Motor neuron (in vitro differentiated cells): ENCODE data around the gene RREB1. TPM values are rescaled to one million over a fixed set of nuclear protein-coding genes. Genes with fewer than 3 reads are reported as not detected.

Experiments
- ATAC-seq, 8 experiments: fragments of 200-7000 bp; cut with Tn5 transposase; replicated peaks in 6 of 8; 2 replicates each; pipeline ENCODE4 v1.8.0; 2021; ENCODE audit warnings: mild to moderate bottlenecking in 8 of 8, moderate library complexity in 8 of 8
- H3K27ac ChIP-seq, 2 donors: fragments of 250-450 bp; sonication (Bioruptor Pico); 2 replicates each; pipeline ENCODE4 v1.9.0; 2021; ENCODE audit warnings: antibody characterized with exemption in 2 of 2, mild to moderate bottlenecking in 2 of 2, moderate library complexity in 1 of 2
- H3K4me1 ChIP-seq, 2 donors: fragments of 250-450 bp; sonication (Bioruptor Pico); replicated peaks in 1 of 2; 2 replicates each; pipeline ENCODE4 v1.6.1; 2021; ENCODE audit warnings: antibody characterized with exemption in 2 of 2, mild to moderate bottlenecking in 2 of 2, moderate library complexity in 1 of 2
- H3K4me3 ChIP-seq, 5 donors: fragments of 250-450 bp; sonication (Bioruptor Pico); 2 replicates each; pipeline ENCODE4 v1.9.0; 2021; ENCODE audit warnings: antibody characterized with exemption in 5 of 5, mild to moderate bottlenecking in 5 of 5, moderate library complexity in 4 of 5
- WGBS, 10 experiments: fragments of 450-650 bp; shearing (Covaris generic); methylation state at CpG; one replicate each; pipeline ENCODE4 v1.0.0; 2022; 5-methylcytosine and 5-hydroxymethylcytosine counted together
- in situ Hi-C, 9 experiments: fragments of 400-800 bp; cut with MboI; loops; one replicate each; pipeline ENCODE4 v1.15.0; 2021; ENCODE audit warnings: low sequenced_read_pairs in 9 of 9, low pct_unique_long_range_greater_than_20kb in 2 of 9; ENCODE audit not compliant: unreplicated experiment in 9 of 9
- total RNA-seq, 8 experiments: library from RNA; unstranded; fragments of 300-600 nt; gene quantifications; 2 replicates each; pipeline versions ENCODE4 v1.2.3 to v1.2.4, GENCODE V29; 2022

The RREB1 gene
- total RNA-seq, 8 experiments from 2014 or later: 2.5 to 32.3 (median 6.1) TPM

DNA sequence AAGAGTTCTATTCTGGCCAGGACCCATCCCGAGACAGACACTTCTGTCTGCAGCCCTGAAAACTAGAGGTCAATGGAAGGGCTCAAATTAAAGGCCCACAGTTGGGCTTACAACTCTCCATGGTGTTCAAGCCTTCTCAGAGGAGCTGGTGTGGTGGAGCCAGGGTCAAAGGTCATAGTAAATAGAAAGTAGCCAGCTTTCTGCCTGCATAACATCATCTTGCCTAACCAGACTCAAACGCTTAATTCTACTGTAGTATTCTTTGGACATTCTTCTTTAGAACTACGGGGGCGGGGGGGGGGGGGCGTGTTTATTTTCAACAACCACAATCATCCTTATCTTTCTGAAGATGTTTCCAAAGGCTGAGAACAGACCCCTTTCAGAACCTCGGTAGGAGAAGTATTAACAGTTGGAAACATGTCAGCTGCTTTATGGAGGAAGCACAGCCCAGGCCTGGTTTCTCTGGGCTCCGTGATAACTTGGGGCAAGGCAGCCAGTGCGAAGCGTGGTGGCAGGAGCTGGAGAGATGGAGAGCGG is 1.5 kb upstream of the RREB1 start:
- 58 to 100% (median 82%) methylated on average over 1 to 6 of the region's 10 CpGs; no CpG with 5 or more reads in 2 of the 10 experiments for WGBS, 10 experiments
- no peak overlapping the region for H3K4me3 ChIP-seq
- in situ Hi-C loops: no loop called here
- peaks cover 0 to 3% of the 10 kb centered on the region in 2 donors for H3K4me1 ChIP-seq
- H3K27ac ChIP-seq: peak overlapping the region in 1 of 2 donors; percentile 0
- ATAC-seq: no peak

DNA sequence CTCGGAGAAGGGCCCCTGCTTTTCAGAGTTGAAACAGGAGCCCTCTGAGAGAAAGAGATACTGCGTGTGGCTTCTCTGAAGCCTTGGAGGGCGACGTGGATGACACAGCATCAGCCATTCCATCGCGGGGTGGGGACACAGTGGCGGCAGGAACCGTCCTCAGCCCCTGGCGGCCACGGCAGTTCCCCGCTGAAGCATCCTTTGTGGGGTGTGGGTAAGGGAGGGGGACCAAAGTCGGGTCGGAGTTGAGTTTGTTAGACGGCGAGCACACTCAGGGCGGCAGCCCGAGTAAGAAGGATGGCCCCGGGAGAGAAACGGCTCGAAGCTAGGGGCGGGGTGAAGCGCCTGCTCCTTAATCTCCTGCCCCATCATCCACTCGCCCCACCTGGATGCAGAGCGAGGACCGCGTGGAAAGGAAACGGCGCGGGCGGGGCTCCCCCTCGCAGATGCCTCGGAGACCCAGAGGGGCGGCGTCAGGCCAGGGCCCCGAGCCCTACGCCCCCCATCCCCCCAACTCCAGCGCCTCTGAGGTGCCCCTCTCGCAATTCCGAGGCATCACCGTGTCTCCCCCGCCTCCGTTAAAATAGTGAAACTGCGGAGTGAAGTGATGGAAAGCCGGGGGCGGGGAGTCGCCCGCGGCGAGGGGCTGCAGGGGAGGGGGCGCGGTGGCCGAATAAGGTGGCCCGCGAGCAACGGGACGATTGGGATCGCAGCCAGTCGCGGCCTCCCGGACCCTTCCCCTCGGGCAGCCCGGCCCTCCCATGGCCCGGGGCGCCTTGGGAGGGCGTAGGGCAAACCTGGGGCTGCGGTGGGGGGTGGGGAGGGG is 796 bp upstream of the RREB1 start:
- H3K27ac ChIP-seq: peak overlapping the region in 1 of 2 donors; percentile 0
- 7 to 82% (median 51%) methylated on average over 3 to 14 of the region's 66 CpGs; no CpG with 5 or more reads in 6 of the 10 experiments for WGBS, 10 experiments

DNA sequence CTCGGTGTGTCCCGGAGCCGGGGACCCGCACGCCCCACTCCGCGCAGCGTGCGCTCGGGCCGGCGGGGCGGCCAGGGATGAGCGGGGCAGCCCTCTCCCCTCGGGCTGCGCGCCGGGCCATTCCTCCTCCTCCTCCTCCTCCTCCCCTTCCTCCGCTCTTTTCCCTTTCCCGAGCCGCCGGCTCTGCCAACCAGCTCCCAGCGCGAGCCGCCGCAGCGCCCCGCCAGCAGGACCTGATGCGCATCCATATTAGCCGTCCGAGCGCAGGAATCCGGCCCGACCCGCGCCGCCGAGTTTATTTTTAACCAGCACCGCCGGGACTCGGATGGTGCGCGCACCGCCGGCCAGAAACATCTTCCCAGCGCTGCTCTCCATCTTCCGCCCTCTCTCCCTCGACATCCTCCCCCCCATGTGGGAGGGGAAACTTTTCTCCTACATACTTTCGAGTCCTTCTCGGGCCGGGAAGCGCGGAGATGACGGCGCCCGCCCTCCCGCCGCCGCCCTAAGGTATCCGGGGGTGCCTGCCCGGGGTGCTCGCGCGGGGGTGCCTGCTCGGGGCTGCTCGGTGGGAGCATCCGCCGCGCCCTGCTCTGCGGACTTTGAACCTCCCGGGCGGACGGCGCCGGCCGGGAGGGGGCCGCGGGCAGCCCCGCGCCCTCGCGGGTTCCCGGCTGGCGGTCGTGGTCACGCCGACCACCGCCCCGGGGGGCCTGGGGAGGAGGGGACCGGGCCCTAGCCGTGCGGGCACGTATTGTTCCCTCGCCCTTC is 619 bp downstream of the RREB1 start:
- Histone ChIP-seq H3K4me1 (peaks cover 9 to 12% of the 10 kb centered on the region in 2 donors), H3K27ac (no peak overlapping the region), H3K4me3 (peak overlapping the region; percentile 42 to 98 (median 58))
- in situ Hi-C loops: no loop called here
- ATAC-seq: peak; percentile 14 to 45 (median 26)
- WGBS, 10 experiments: 0% methylated on average over 1 to 9 of the region's 94 CpGs; no CpG with 5 or more reads in 8 of the 10 experiments

More for the DNA sequence above, 796 bp upstream of the RREB1 start:
- Histone ChIP-seq H3K4me3 (peak overlapping the region; percentile 42 to 98 (median 58)), H3K4me1 (peaks cover 0 to 3% of the 10 kb centered on the region in 2 donors)
- in situ Hi-C loops: no loop called here
- peak; percentile 10 to 72 (median 56) for ATAC-seq

DNA sequence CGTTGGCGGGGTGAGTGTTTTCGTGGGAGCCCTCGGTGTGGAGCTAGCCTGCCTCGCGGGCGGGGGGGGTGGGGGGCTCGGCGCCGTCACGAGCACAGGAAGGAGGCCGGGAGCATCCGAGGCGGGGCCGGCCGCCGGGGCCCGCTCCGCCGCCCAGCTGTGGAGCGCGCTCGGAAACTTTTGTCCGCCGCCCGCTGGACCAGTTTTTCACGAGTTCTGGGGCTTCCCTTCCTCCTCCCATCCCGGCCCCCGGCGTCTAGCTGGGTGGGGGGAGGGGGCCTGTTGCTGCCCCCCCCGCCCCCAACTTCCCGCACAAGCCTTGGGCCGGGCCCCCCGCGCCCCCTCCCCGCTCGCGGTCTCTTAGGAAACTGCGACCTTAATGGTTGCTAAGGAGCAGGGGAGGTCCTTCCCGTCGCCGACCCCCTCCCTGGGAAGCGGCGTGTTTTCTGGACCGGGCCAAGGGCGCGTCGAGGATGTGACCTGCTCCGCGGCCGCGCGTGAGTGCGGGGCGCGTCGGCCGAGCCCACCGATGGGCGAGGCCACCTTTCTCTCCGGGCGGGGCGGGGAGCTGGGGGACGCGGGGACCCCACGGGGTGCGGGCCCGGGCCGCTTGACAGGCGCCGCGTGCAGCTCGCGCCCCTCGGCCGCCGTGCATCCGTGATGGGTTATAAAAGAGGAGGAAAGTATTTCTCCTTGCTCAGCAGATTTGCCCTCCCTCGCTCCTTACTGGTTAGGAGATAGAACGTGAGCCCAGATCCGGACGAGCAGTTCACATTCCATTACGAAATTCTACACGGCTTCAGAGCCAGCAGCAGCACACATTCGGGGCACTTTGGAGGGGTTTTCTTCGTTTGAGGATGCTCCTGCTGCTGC is 1.4 kb downstream of the RREB1 start:
- in situ Hi-C loops: no loop called here
- 0 to 15% (median 1%) methylated on average over 1 to 12 of the region's 86 CpGs; no CpG with 5 or more reads in 3 of the 10 experiments for WGBS, 10 experiments
- Histone ChIP-seq H3K4me3 (peak overlapping the region; percentile 42 to 98 (median 58)), H3K4me1 (peaks cover 9 to 12% of the 10 kb centered on the region in 2 donors), H3K27ac (no peak overlapping the region)
- ATAC-seq: peak; percentile 8 to 37 (median 21)

DNA sequence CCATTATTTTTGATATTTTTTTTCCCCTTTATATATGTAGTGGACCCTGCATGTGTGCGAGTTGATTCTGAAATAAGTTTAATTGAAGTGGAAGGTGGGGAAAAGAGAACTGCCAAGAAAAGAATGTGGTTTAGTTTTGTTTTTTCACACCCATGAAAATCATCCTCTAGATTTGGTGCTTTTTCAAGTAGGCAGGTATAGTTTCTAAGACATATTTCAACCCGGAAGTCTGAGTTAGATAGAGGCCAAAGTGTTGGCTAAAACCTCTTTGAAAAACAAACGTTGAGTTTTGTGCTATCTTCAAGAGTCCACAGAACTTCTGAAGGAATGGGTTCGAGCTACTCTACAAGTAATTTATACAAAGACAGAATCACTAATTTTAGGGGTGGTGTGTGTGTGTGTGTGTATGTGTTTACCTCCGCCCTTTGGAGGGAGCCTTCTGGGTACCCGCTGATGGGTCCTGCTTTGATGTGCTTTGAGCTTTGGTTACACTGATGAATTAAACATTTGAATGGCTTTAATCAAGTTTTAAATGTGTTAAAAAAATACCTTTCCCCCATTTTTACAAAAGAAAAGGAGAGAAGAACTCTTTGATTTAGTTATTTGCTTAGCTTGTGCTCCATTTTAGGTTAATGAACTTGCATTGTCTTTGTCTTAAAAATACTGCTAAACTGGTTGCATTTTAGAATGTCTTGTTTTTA is 2.5 kb downstream of the RREB1 start:
- ATAC-seq: no peak
- no peak overlapping the region for H3K27ac ChIP-seq
- H3K4me1 ChIP-seq: peaks cover 9 to 14% of the 10 kb centered on the region in 2 donors
- H3K4me3 ChIP-seq: peak overlapping the region in 1 of 5 donors; percentile 98
- 27 to 100% (median 64%) methylated on average over 1 to 6 of the region's 6 CpGs for WGBS, 10 experiments
- in situ Hi-C loops: no loop called here

DNA sequence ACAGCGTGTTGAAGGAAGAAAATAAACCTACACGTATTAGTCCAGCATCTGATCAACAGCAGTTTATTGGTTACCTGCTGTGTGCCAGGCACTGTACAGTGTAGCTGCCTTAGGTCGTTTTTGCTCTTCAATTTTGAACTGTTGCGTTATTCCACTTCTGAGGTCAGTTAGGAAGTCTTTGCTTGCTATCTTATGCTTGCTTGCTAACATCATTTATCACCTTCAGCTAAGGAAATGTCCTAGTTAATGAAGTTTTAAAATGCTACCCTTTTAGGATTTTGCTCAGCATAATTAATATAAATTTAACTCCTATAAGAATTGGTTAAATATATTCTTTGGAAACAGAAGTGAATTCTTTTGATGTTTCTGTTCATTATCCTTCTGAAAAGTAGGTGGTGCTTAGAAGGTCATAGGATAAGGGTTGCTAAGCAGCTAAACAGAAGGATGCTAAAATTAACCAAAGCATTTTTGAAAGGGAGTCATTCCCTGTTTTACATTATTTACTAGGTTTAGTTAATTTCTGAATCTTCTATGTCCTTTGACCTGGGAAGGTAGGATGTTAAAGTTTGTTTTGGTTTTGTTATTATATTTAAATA is 3.4 kb downstream of the RREB1 start:
- WGBS, 10 experiments: 33 to 100% (median 73%) methylated on average over 2 to 4 of the region's 4 CpGs; no CpG with 5 or more reads in 3 of the 10 experiments
- H3K4me1 ChIP-seq: peaks cover 9 to 14% of the 10 kb centered on the region in 2 donors
- H3K4me3 ChIP-seq: no peak overlapping the region
- in situ Hi-C loops: no loop called here
- no peak overlapping the region for H3K27ac ChIP-seq
- ATAC-seq: no peak

DNA sequence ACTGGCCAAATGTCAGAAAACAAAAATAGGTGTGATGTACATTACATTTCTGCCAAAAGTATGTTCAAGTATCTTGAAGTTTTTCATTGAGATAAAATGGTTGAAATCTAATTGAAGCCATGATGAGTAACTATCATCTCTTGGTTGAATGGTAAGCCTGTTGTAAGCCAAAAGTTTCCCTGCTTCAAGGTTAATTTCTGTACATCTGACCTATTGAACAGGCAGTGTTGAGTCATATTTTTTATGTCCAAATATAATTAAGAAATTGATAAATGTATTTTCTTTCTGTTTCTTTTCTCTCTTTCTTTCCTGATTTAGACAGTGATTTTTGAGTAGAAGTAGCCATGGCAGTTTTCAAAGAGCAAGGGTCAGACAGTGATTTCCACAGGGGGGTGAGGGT is 4.4 kb downstream of the RREB1 start:
- ATAC-seq: no peak
- peaks cover 9 to 14% of the 10 kb centered on the region in 2 donors for H3K4me1 ChIP-seq
- no peak overlapping the region for H3K4me3 ChIP-seq
- in situ Hi-C loops: no loop called here
- H3K27ac ChIP-seq: no peak overlapping the region

DNA sequence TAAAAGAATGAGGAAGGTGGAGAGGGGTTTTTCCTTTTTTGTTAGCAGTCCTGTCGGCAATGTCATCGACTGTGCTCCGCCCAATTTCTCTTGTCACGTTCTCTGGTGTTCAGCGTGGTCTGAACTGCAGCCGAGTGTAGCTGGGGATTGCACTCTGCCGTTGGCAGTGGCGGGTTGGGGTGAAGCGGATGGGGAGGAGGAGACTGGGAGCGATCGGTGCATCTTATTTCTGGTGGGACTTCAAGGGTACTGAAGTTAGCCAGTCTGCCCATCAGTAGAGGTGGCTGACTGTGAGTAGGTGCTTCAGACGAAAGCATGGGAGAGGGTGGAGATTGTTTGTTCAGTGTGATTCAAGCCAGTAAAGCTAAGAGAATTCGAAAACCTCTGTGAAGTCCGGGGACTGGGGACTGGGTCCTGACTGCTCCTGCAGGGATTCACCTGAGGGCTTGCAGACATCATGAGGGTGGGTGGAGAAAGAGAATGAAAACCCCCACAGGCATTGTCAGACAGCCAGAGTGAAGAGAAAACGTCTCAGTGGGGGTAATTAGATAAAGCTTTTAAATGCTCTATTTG is 5.1 kb downstream of the RREB1 start:
- peak overlapping the region in 3 of 5 donors; percentile 2 to 7 (median 6) for H3K4me3 ChIP-seq
- in situ Hi-C loops: no loop called here
- peaks cover 9 to 14% of the 10 kb centered on the region in 2 donors for H3K4me1 ChIP-seq
- 0 to 45% (median 22%) methylated on average over 1 to 9 of the region's 15 CpGs; no CpG with 5 or more reads in 1 of the 10 experiments for WGBS, 10 experiments
- H3K27ac ChIP-seq: no peak overlapping the region
- peak in 6 of 8 experiments; percentile 5 to 49 (median 35) for ATAC-seq

DNA sequence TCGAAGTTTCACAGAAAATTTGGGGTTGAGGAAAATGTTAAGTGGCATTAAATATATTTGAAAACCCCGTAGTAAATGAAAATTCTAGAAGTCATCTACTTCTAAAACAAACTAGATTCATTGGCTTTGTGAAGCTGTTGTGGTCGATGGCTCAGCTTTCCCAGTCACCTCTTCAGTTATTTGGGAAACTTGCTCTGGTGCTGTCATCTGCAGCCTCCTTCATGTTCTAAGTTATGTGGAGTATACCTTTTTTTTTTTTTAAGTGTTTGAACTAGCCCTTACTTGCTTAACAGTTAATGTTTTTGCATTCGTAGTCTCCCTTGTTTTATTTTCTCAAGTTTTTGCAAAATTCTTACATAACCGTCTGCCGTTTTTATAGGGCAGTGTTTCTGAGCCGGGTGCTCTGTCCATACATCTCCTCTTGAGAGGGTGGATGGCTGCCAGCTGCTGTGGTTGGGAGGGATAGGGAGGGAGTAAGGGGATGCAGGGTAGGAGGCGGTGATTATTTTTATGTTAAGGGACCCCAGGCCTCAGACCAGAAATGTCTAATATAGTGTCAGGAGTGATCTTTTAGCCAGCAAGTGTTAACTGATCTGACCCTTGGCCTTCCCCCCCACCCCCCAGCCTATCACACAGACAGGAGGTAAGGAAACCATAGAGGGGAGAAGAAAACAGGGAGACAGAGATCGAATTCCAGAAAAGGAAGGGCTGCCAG is 7.1 kb downstream of the RREB1 start:
- H3K4me1 ChIP-seq: peaks cover 14 to 18% of the 10 kb centered on the region in 2 donors
- ATAC-seq: no peak
- in situ Hi-C loops: no loop called here
- 50 to 92% (median 83%) methylated on average over 2 to 9 of the region's 9 CpGs for WGBS, 10 experiments
- no peak overlapping the region for H3K4me3 ChIP-seq
- H3K27ac ChIP-seq: no peak overlapping the region

DNA sequence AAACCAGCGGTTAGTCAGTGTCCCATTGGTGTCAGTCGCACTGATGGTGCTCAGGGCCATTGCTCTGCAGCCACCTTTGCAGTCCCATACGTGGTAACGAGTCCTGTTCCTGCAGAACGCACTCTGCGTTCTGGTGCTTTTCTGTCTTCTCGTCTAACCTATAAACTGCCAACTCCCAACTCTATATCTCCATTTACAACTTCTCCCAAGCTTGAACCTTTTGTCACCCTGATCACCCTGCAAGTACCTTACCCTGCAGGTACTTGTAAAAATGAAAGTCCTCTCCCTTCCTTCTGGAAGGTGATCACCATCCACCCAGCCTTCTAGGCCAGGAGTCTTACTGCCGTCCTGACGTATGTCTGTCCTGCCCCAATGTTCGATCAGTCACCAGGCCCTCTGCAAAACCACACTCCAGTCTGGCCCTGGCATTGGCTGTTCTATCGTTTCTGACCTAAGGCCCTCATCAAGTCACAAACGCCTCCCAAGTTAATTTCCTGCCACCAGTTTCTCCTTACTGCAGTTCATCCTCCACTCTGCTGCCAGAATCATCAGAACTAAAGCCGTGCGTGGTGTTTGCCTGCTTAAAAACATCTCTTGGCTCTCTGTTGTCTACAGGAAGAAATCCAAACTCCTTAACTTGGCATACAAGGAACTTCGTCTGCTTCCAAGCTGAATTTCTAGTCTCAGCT is 7.9 kb downstream of the RREB1 start:
- 25 to 100% (median 90%) methylated on average over 1 to 9 of the region's 15 CpGs; no CpG with 5 or more reads in 2 of the 10 experiments for WGBS, 10 experiments
- peak in 1 of 8 experiments; percentile 23 for ATAC-seq
- no peak overlapping the region for H3K27ac ChIP-seq
- in situ Hi-C loops: no loop called here
- H3K4me3 ChIP-seq: no peak overlapping the region
- H3K4me1 ChIP-seq: peaks cover 14 to 18% of the 10 kb centered on the region in 2 donors
